IMR-90 (cell line): Measurements from ENCODE around the gene RANBP2. TPM values are rescaled to one million over a fixed set of nuclear protein-coding genes. Genes with fewer than 3 reads are reported as not detected.

Experiments
- ATAC-seq: fragments of 200-7000 bp; cut with Tn5 transposase; 2 replicates; pipeline ENCODE4 v1.9.1; 2020; ENCODE audit warnings: low read depth, mild to moderate bottlenecking, moderate library complexity
- BruUV-seq: library from RNA; stranded (reverse); fragments of 400-500 nt; replicated peaks from 2 replicates; lab custom pipeline; 2021; lab: Mats Ljungman, UMichigan
- CTCF ChIA-PET: fragments of 300-600 bp; formaldehyde crosslinking; extraction: SDS; loops from one replicate; lab custom pipeline; 2021; ENCODE audit warnings: antibody characterized with exemption; lab: Yijun Ruan, JAX
- POLR2A ChIA-PET: fragments of 300-600 bp; sonication (Branson Sonifier 250); formaldehyde crosslinking; loops from one replicate; lab custom pipeline; 2022; ENCODE audit warnings: antibody characterized with exemption; ENCODE audit not compliant: unreplicated experiment; lab: Charles Lee
- DNase-seq: peaks from one replicate; pipeline ENCODE4 v3.0.0; 2013
- H2AFZ ChIP-seq: replicated peaks from 2 replicates; pipeline ENCODE3; 2013; ENCODE audit warnings: low read length, mild to moderate bottlenecking; ENCODE audit not compliant: poor library complexity
- H2AK5ac ChIP-seq: 2 replicates; pipeline ENCODE4 v1.6.1; 2013; ENCODE audit warnings: low read depth, low read length, inconsistent platforms
- H2AK9ac ChIP-seq: replicated peaks from 2 replicates; pipeline ENCODE3; 2013; ENCODE audit warnings: mild to moderate bottlenecking, low read depth, low read length, moderate library complexity; ENCODE audit not compliant: poor library complexity
- H2BK120ac ChIP-seq: 2 replicates; pipeline ENCODE4 v1.6.1; 2013; ENCODE audit warnings: low read depth, low read length, inconsistent platforms
- H2BK15ac ChIP-seq: 3 replicates; pipeline ENCODE4 v1.6.1; 2013; ENCODE audit warnings: low read depth, low read length, inconsistent platforms
- H2BK20ac ChIP-seq: 2 replicates; pipeline ENCODE4 v1.6.1; 2013; ENCODE audit warnings: low read depth, mild to moderate bottlenecking, inconsistent platforms, low read length, moderate library complexity
- H2BK5ac ChIP-seq: 2 replicates; pipeline ENCODE4 v1.6.1; 2013; ENCODE audit warnings: mild to moderate bottlenecking, low read depth, low read length, inconsistent platforms; ENCODE audit not compliant: poor library complexity, severe bottlenecking
- H3K14ac ChIP-seq: replicated peaks from 2 replicates; pipeline ENCODE4 v1.6.1; 2013; ENCODE audit warnings: low read depth, low read length, inconsistent platforms
- H3K18ac ChIP-seq: 2 replicates; pipeline ENCODE4 v1.6.1; 2013; ENCODE audit warnings: low read depth, low read length, control low read depth
- H3K23ac ChIP-seq: 2 replicates; pipeline ENCODE4 v1.6.1; 2013; ENCODE audit warnings: low read depth, low read length, inconsistent platforms
- H3K27ac ChIP-seq: 2 replicates; pipeline ENCODE4 v1.5.1; 2013; ENCODE audit warnings: mild to moderate bottlenecking, control low read depth, low read length; ENCODE audit not compliant: insufficient read depth
- H3K27me3 ChIP-seq: 2 replicates; pipeline ENCODE4 v1.6.1; 2013; ENCODE audit warnings: low read length; ENCODE audit not compliant: control insufficient read depth, insufficient read depth
- H3K36me3 ChIP-seq: 2 replicates; pipeline ENCODE4 v1.6.1; 2013; ENCODE audit warnings: low read length, mixed read lengths; ENCODE audit not compliant: control insufficient read depth, insufficient read depth
- H3K4ac ChIP-seq: 2 replicates; pipeline ENCODE4 v1.6.1; 2013; ENCODE audit warnings: low read depth, low read length, inconsistent platforms
- H3K4me1 ChIP-seq: 2 replicates; pipeline ENCODE4 v1.6.1; 2013; ENCODE audit warnings: low read length, mixed read lengths; ENCODE audit not compliant: control insufficient read depth, insufficient read depth
- H3K4me2 ChIP-seq: 2 replicates; pipeline ENCODE4 v1.6.1; 2013; ENCODE audit warnings: low read depth, mild to moderate bottlenecking, control low read depth, low read length, moderate library complexity
- H3K4me3 ChIP-seq: 2 replicates; pipeline ENCODE4 v1.5.1; 2013; ENCODE audit warnings: low read depth, mild to moderate bottlenecking, control low read depth, low read length, moderate library complexity; ENCODE audit not compliant: insufficient read depth
- H3K56ac ChIP-seq: 2 replicates; pipeline ENCODE4 v1.6.1; 2013; ENCODE audit warnings: low read length, inconsistent platforms; ENCODE audit not compliant: insufficient read depth; ENCODE audit errors: extremely low read depth
- H3K79me1 ChIP-seq, 2 experiments: 2 replicates each; pipeline ENCODE4 v1.6.1; 2013; ENCODE audit warnings: low read length in 2 of 2, inconsistent platforms in 1 of 2, low read depth in 1 of 2
- H3K9ac ChIP-seq: 2 replicates; pipeline ENCODE4 v1.6.1; 2013; ENCODE audit warnings: low read depth, low read length, control low read depth
- H3K9me1 ChIP-seq: 2 replicates; pipeline ENCODE4 v1.6.1; 2013; ENCODE audit warnings: low read length, inconsistent platforms; ENCODE audit not compliant: insufficient read depth
- H3K9me3 ChIP-seq: 2 replicates; pipeline ENCODE4 v1.6.1; 2013; ENCODE audit warnings: low read length; ENCODE audit not compliant: control insufficient read depth, insufficient read depth
- H4K20me1 ChIP-seq: 2 replicates; pipeline ENCODE4 v1.6.1; 2013; ENCODE audit warnings: low read length, inconsistent platforms; ENCODE audit not compliant: insufficient read depth
- H4K5ac ChIP-seq: 2 replicates; pipeline ENCODE4 v1.6.1; 2013; ENCODE audit warnings: mild to moderate bottlenecking, low read depth, low read length, control low read depth
- H4K8ac ChIP-seq, 2 experiments: 2 replicates each; pipeline ENCODE4 v1.6.1; 2013; ENCODE audit warnings: low read depth in 2 of 2, low read length in 2 of 2, control low read depth in 1 of 2, inconsistent platforms in 1 of 2
- H4K91ac ChIP-seq: 2 replicates; pipeline ENCODE4 v1.6.1; 2013; ENCODE audit warnings: low read depth, low read length, inconsistent platforms; ENCODE audit not compliant: insufficient read depth
- CEBPB ChIP-seq: IDR thresholded peaks from 2 replicates; pipeline ENCODE4 v1.6.1; 2012; ENCODE audit warnings: low read depth, low read length, improper control_type of control experiment
- FOS ChIP-seq: fragments of 150-350 bp; IDR thresholded peaks from 2 replicates; pipeline ENCODE4 v1.6.1; 2016; ENCODE audit warnings: low read depth, low read length
- MAZ ChIP-seq: IDR thresholded peaks from 2 replicates; pipeline ENCODE4 v1.6.1; 2012; ENCODE audit warnings: low read depth, mild to moderate bottlenecking, low read length, improper control_type of control experiment, moderate library complexity, borderline replicate concordance
- RFX5 ChIP-seq: IDR thresholded peaks from 2 replicates; pipeline ENCODE4 v1.8.0; 2012; ENCODE audit warnings: low read depth, mild to moderate bottlenecking, low read length, moderate library complexity
- WGBS, 2 experiments: methylation state at CpG; one replicate each; pipeline versions ENCODE4 v1.1.5 to v1.1.7; 2013; ENCODE audit warnings: missing lambda C conversion rate in 2 of 2; ENCODE audit not compliant: insufficient read length in 1 of 2; ENCODE audit errors: extremely low coverage in 2 of 2; 5-methylcytosine and 5-hydroxymethylcytosine counted together
- dilution Hi-C: fragments of 300-500 bp; cut with HindIII; formaldehyde crosslinking; loops from one replicate; pipeline ENCODE4 v1.14.3; 2018; ENCODE audit warnings: low sequenced_read_pairs; ENCODE audit not compliant: unreplicated experiment
- in situ Hi-C: fragments of 300-500 bp; cut with MboI; formaldehyde crosslinking; loops from 3 replicates; pipeline ENCODE4 v1.14.3; 2019; ENCODE audit warnings: low sequenced_read_pairs, inconsistent platforms, mixed read lengths
- intact Hi-C: fragments of 100-400 bp; cut with micrococcal nuclease; formaldehyde crosslinking; loops from 2 replicates; pipeline ENCODE4 v1.10.0; 2022
- polyA plus RNA-seq, 3 experiments: library from polyadenylated mRNA; depleted of rRNA; stranded (reverse); fragments of >200 nt; gene quantifications; 2 replicates each; pipeline ENCODE4 v1.2.3, GENCODE V29; 2012; ENCODE audit warnings: low replicate concordance in 1 of 3
- total RNA-seq: library from RNA; depleted of rRNA; stranded (reverse); fragments of >200 nt; gene quantifications from 2 replicates; pipeline ENCODE4 v1.2.3, GENCODE V29; 2012

RANBP2 gene
- total and polyA plus RNA-seq, 2 of the 4 experiments (the other 2 are of a cell fraction) = 9.8 to 64.9 TPM

GRCh38 chr2:108810993-108811957 is 92.0 kb downstream of the RANBP2 start (continued):
- TF ChIP-seq MAZ = no peak
- no peak for TF ChIP-seq RFX5

- H3K9me3 ChIP-seq = peaks cover 3% of the 10 kb centered on the region; the same call in 1 of the 2 replicates
- no TSS peak for BruUV-seq
- H2BK20ac ChIP-seq = no peak overlapping the region
- peaks cover 0 to 9% of the 10 kb centered on the region in 2 experiments; a peak in 2 of 4 replicates for H3K79me1 ChIP-seq
- ChIA-PET POLR2A (no interaction called here), CTCF (no interaction called here)
- TF ChIP-seq FOS (no peak), CEBPB (peak; percentile 72; the same call in 1 of the 2 replicates)
- H2BK120ac ChIP-seq = no peak overlapping the region
- peaks cover 8% of the 10 kb centered on the region for H3K36me3 ChIP-seq
- no peak overlapping the region for H3K18ac ChIP-seq
- H4K91ac ChIP-seq = no peak overlapping the region
- dilution Hi-C loops = no loop called here
- H2BK15ac ChIP-seq = no peak overlapping the region
- no peaks in the 10 kb centered on the region for H3K27me3 ChIP-seq
- H3K23ac ChIP-seq = no peak overlapping the region
- H2AFZ ChIP-seq = no peak overlapping the region
- no peak overlapping the region for H2AK5ac ChIP-seq
- H2AK9ac ChIP-seq = no peak overlapping the region
- H3K4me1 ChIP-seq = no peaks in the 10 kb centered on the region
- H3K14ac ChIP-seq = no peak overlapping the region
- H4K20me1 ChIP-seq = no peaks in the 10 kb centered on the region
- H3K4ac ChIP-seq = no peak overlapping the region
- H3K9ac ChIP-seq = no peak overlapping the region
- no peak overlapping the region for H3K4me3 ChIP-seq
- no peak overlapping the region for H3K56ac ChIP-seq
- no peak for DNase-seq
- no peak overlapping the region for H3K27ac ChIP-seq
- no peak overlapping the region for H3K4me2 ChIP-seq
- in situ Hi-C loops = no loop called here
- no peaks in the 10 kb centered on the region for H3K9me1 ChIP-seq
- H4K5ac ChIP-seq = no peak overlapping the region
- no peak overlapping the region for H4K8ac ChIP-seq
- WGBS, 2 experiments = no CpG with 5 or more reads among the region's 1 CpG
- intact Hi-C loops = no loop called here
- no peak for ATAC-seq
- no peak overlapping the region for H2BK5ac ChIP-seq
Observed at GRCh38 chr2:108813732-108814131, 94.5 kb downstream of the RANBP2 start.
